MM.1S (cell line): Measurements from ENCODE around the gene CPPED1.

Experiments used
- EZH2 ChIP-seq: fragments of 300-600 bp; sonication (generic); optimal IDR thresholded peaks from 2 replicates; pipeline ENCODE3; 2017; ENCODE audit warnings: low read depth, mild to moderate bottlenecking, antibody characterized with exemption, low read length, mixed read lengths
- EZH2phosphoT487 ChIP-seq: fragments of 300-600 bp; sonication (generic); IDR thresholded peaks from 2 replicates; pipeline ENCODE4 v1.6.1; 2018; ENCODE audit warnings: antibody characterized with exemption, low read length
- TF ChIP-seq, protein P1 (sequence below): fragments of 300-600 bp; sonication (generic); IDR thresholded peaks from 2 replicates; pipeline ENCODE4 v1.5.1; 2016; ENCODE audit warnings: antibody characterized with exemption, low read length, mixed read lengths

DNA sequence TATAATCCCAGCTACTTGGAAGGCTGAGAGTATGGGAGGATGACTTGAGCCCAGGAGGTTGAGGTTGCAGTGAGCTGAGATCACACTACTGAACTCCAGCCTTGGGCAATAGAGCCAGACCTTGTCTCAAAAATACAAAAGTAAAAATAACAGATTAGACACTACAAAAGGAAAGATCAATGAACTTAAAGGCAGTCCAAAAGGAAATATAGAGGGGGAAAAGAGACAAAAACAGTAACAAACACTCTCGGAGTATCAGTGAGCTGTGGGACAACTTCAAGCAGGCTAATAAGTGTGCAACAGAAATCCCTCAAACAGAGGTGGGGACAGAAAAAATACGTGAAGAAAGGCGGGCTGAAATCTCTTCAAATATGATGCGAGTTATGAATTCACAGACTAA lies 58.8 kb downstream of the CPPED1 start:
- TF ChIP-seq EZH2 = no peak
- TF ChIP-seq, protein P1, sequence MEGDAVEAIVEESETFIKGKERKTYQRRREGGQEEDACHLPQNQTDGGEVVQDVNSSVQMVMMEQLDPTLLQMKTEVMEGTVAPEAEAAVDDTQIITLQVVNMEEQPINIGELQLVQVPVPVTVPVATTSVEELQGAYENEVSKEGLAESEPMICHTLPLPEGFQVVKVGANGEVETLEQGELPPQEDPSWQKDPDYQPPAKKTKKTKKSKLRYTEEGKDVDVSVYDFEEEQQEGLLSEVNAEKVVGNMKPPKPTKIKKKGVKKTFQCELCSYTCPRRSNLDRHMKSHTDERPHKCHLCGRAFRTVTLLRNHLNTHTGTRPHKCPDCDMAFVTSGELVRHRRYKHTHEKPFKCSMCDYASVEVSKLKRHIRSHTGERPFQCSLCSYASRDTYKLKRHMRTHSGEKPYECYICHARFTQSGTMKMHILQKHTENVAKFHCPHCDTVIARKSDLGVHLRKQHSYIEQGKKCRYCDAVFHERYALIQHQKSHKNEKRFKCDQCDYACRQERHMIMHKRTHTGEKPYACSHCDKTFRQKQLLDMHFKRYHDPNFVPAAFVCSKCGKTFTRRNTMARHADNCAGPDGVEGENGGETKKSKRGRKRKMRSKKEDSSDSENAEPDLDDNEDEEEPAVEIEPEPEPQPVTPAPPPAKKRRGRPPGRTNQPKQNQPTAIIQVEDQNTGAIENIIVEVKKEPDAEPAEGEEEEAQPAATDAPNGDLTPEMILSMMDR = no peak
- no peak for TF ChIP-seq EZH2phosphoT487
